Transverse colon (tissue), 3 donors: ENCODE measurements around the gene WNT16.

ENCODE experiments used
- EP300 ChIP-seq: sonication (generic); formaldehyde crosslinking; IDR thresholded peaks from one replicate; pipeline ENCODE4 v1.6.1; 2017; ENCODE audit warnings: antibody characterized with exemption, low read depth
- TF ChIP-seq, protein P1 (sequence below), 5 experiments: fragments of 200-600 bp in 3 of 5; fragments of 450-650 bp in 2 of 5; sonication (generic) in 3 of 5; IDR thresholded peaks; 1 replicate in 2 of 5; 2 replicates in 3 of 5; pipeline ENCODE4 v1.5.1; 2016 to 2017; ENCODE audit warnings: antibody characterized with exemption in 5 of 5, inconsistent platforms in 3 of 5, mild to moderate bottlenecking in 2 of 5, moderate library complexity in 1 of 5

DNA sequence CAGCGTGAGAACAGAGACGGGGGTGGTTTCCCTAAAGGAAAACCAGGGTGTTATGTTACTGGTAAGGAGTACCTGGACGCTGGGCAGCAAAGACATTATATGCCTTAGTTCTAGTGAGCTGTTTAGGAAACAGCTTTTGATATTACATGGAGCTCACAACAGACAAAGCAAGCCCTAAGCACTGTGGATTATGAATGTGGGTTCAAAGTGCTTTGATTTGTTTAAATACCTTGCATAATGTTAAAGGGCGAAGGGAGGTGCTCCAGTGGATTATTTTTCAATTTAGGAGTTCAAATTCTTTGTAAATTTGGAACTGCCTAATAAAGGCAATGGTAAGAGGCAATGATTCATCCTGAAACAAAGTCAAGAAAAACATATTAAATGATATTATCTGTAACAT is 13.8 kb downstream of the WNT16 start:
- TF ChIP-seq, protein P1, sequence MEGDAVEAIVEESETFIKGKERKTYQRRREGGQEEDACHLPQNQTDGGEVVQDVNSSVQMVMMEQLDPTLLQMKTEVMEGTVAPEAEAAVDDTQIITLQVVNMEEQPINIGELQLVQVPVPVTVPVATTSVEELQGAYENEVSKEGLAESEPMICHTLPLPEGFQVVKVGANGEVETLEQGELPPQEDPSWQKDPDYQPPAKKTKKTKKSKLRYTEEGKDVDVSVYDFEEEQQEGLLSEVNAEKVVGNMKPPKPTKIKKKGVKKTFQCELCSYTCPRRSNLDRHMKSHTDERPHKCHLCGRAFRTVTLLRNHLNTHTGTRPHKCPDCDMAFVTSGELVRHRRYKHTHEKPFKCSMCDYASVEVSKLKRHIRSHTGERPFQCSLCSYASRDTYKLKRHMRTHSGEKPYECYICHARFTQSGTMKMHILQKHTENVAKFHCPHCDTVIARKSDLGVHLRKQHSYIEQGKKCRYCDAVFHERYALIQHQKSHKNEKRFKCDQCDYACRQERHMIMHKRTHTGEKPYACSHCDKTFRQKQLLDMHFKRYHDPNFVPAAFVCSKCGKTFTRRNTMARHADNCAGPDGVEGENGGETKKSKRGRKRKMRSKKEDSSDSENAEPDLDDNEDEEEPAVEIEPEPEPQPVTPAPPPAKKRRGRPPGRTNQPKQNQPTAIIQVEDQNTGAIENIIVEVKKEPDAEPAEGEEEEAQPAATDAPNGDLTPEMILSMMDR (IDR thresholded peaks at IDR 0.05) = no peak
- no peak for TF ChIP-seq EP300
